Endothelial cell of hepatic sinusoid (primary cell): ENCODE measurements around the gene MACF1.

Experiments used
- in situ Hi-C: cut with HindIII; loops from 2 replicates; pipeline ENCODE4 v1.10.0; 2017; ENCODE audit warnings: low sequenced_read_pairs

MACF1 gene

GRCh38 chr1:39292401-39292800 lies 87.9 kb downstream of the MACF1 start:
- in situ Hi-C loops = loop anchor here (5.0 kb wide), 1 partner anchor 35 kb away; no protein-coding TSS in a partner anchor

- in situ Hi-C loops = loop anchor here (5.0 kb wide), 1 partner anchor 34 kb away; no protein-coding TSS in a partner anchor
These were observed 89.0 kb downstream of the MACF1 start for GRCh38 chr1:39293375-39294070.

DNA sequence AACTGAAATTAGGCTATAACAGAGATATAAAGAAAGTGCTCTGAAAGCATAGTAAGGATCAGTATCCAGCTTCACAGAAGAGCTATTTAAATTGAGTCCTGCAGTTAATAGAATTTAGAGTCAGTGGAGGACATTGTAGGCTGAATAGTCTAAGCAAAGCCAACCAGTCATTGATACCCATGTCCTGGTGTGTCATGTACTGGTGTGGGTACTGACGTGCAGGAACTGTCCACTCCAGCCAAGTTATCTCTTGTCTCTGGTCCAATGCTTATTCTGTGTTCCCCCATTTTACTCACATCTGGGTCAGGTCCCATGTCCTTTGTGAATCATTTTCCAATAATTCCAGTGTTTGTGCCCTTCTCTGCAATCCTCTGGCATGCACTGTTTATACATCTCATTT lies 90.0 kb downstream of the MACF1 start:
- in situ Hi-C loops = loop anchor here (5.0 kb wide), 1 partner anchor 33 kb away; no protein-coding TSS in a partner anchor

GRCh38 chr1:39295901-39296300 lies 91.4 kb downstream of the MACF1 start:
- in situ Hi-C loops = no loop called here

DNA sequence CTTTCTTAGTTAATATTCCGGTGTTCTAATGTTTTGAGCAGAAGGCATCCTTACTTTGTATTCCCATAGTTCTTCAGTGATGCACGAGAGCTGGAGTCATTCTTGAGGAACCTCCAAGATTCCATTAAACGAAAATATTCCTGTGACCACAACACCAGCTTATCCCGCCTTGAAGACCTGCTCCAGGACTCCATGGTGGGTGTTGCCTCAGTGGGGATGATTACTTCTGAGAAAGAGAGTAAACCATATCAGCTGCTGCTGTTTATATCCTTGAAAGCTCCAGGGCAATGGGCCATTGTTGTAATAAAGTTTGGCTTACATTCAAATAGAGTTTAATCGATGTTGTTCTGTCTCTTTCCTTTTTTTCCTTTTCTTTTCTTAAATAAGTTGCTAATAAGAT lies 93.1 kb downstream of the MACF1 start:
- in situ Hi-C loops = no loop called here

GRCh38 chr1:39301606-39302005 lies 97.1 kb downstream of the MACF1 start:
- in situ Hi-C loops = no loop called here

- in situ Hi-C loops = no loop called here
These were observed 101.1 kb downstream of the MACF1 start for GRCh38 chr1:39305555-39305954.

- in situ Hi-C loops = no loop called here
These were observed 105.5 kb downstream of the MACF1 start for GRCh38 chr1:39310015-39310414.

- in situ Hi-C loops = no loop called here
These were observed 106.2 kb downstream of the MACF1 start for GRCh38 chr1:39310691-39311090.

GRCh38 chr1:39317111-39317510 lies 112.6 kb downstream of the MACF1 start:
- in situ Hi-C loops = no loop called here

DNA sequence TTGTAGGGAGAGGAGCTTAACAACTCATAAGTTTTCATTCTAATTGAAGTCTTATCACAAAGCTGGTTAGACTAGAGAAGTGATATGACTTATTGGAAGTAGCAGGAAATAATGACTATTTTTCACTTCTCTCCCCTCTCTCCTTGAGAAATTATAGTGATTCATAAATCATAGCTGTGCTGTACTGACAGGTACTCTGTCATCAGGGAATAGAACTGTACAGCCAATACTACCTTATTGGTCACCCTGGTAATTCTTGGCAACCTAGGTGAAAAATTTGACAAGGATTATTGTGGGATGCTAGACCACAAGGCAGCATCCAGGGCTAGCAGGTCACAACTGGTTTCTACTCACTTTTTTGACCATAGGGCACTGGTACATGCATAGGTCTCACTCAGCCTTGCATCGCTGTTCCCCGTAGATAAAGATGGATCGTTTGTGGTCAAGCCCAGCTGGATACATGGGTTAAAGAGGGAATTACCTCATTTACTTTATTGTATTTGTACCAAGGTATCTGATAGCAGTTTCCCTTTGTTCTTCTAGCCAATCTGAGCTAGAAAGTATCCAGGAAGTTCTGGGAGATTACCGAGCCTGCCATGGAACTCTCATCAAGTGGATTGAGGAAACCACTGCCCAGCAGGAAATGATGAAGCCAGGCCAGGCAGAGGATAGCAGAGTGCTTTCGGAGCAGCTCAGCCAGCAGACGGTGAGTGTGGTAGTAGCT lies 113.6 kb downstream of the MACF1 start:
- in situ Hi-C loops = no loop called here

- in situ Hi-C loops = loop anchor here (5.0 kb wide), 1 partner anchor 105 kb away; no protein-coding TSS in a partner anchor
These were observed 117.5 kb downstream of the MACF1 start for GRCh38 chr1:39321979-39322378.

GRCh38 chr1:39322431-39322830 lies 117.9 kb downstream of the MACF1 start:
- in situ Hi-C loops = loop anchor here (5.0 kb wide), 1 partner anchor 105 kb away; no protein-coding TSS in a partner anchor

DNA sequence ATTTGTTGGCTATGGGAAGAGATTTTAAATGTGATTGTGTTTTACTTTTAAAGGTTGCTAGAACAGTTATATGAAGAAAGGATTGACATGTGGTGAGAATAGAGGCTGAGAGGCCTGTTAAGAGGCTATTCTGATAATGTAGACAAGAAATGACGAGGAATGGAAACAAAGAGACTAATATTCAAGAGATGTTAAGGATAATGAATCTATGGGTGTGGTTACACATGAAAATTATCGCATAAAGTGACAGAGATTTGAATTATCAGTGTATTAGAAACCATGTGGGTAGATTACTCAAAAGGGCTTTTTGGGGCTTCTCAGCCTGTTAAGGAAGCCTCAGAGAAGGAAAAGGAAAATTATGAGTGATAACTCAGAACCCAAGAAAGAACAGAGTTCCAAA lies 120.4 kb downstream of the MACF1 start:
- in situ Hi-C loops = loop anchor here (5.0 kb wide), 2 partner anchors 33 to 102 kb away; no protein-coding TSS in a partner anchor

DNA sequence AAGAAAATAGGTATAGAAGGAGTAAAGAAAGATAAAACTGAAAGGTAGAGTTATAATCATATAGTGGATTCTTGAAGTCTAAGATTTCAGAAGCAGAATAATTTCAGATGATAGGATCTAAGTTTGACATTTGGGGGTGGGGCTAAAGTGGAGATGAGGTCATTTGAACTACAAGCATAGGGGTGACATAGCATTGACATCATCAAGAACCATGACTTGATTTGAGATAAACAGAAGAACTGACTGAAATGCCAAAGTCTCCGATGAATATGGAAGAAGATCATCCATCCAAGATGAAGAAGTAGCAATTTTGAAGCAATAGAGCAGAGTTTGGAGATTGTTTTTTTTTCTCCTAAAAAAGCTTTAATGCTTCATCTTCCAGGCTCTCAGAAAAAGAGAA lies 122.3 kb downstream of the MACF1 start:
- in situ Hi-C loops = loop anchor here (5.0 kb wide), 1 partner anchor 35 kb away; no protein-coding TSS in a partner anchor

GRCh38 chr1:39328095-39328494 lies 123.6 kb downstream of the MACF1 start:
- in situ Hi-C loops = loop anchor here (5.0 kb wide), 1 partner anchor 36 kb away; no protein-coding TSS in a partner anchor

- in situ Hi-C loops = loop anchor here (5.0 kb wide), 1 partner anchor 36 kb away; no protein-coding TSS in a partner anchor
These were observed 124.2 kb downstream of the MACF1 start for GRCh38 chr1:39328586-39329121.

GRCh38 chr1:39331647-39332046 lies 127.2 kb downstream of the MACF1 start:
- in situ Hi-C loops = no loop called here

- in situ Hi-C loops = no loop called here
These were observed 127.8 kb downstream of the MACF1 start for GRCh38 chr1:39332291-39332690.

DNA sequence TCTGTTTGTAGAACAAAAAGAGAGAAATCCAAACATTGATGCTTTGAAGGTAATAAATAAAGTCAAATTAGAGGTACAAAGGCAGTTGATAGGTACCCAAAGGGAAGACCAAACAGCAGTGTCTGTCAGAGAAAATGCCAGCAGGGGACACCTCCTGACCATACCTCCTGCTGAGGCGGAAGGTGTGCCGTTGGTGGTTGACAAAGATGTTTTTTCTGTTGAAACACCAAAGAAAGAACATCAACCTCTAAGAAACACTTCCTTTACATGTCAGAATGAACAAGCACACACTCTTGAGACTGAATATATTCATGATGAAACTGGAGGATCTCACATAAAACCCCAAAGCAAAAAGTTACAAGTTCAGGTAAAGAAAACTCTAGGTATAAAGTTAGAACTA lies 128.3 kb downstream of the MACF1 start:
- in situ Hi-C loops = no loop called here

GRCh38 chr1:39333296-39333695 lies 128.8 kb downstream of the MACF1 start:
- in situ Hi-C loops = no loop called here

DNA sequence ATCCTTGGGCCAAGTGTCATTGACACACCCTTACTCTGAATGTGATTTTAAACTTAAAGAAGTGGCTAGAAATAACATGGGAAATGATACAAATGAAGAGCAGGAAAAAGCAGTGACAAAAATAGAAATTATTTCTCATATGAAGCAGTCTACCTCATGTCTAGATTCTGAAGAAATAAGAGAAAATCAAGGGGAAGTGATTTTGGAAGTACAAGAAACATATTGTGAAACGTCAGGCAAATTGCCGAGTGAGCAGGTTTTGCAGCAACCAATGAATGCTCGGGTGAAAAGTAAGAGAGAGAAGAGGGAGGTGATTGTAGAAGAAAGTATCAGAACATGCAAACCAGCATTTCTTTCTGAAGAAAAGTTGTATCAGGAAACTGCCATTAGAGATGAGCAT lies 130.7 kb downstream of the MACF1 start:
- in situ Hi-C loops = no loop called here
